Body of pancreas (tissue), 4 donors: ENCODE data around the gene NVL. TPM values are rescaled to one million over a fixed set of nuclear protein-coding genes. Genes with fewer than 3 reads are reported as not detected.

Experiments used
- ATAC-seq: fragments of 150-250 bp; one replicate; pipeline ENCODE4 v1.9.1; 2016
- DNase-seq, 4 donors: peaks; one replicate each; pipeline ENCODE4 v3.0.0-alpha.2; 2019
- H3K27ac ChIP-seq, 4 donors: fragments of 200-600 bp; sonication (generic); 1 replicate in 3 of 4; 2 replicates in 1 of 4; pipeline versions ENCODE4 v1.5.1 to v1.6.1; 2016 to 2019; ENCODE audit warnings: mild to moderate bottlenecking in 1 of 4, mixed read lengths in 1 of 4, moderate library complexity in 1 of 4
- H3K27me3 ChIP-seq, 2 donors: fragments of 200-600 bp; sonication (generic); one replicate each; pipeline ENCODE4 v1.6.0; 2016; ENCODE audit warnings: mild to moderate bottlenecking in 1 of 2
- H3K36me3 ChIP-seq, 2 donors: fragments of 200-600 bp; sonication (generic); replicated peaks in 1 of 2; 2 replicates each; pipeline ENCODE4 v1.5.1; 2016; ENCODE audit warnings: low read depth in 2 of 2; ENCODE audit not compliant: insufficient read depth in 1 of 2
- H3K4me1 ChIP-seq: fragments of 200-600 bp; sonication (generic); one replicate; pipeline ENCODE4 v1.6.0; 2016
- H3K4me3 ChIP-seq, 2 donors: fragments of 200-600 bp; sonication (generic); 1 replicate in 1 of 2; 2 replicates in 1 of 2; pipeline ENCODE4 v1.5.1; 2016 to 2019
- H3K9me3 ChIP-seq, 3 donors: fragments of 200-600 bp; sonication (generic); 1 replicate in 2 of 3; 2 replicates in 1 of 3; pipeline ENCODE4 v1.5.1; 2016
- POLR2A ChIP-seq, 3 donors: fragments of 450-650 bp; IDR thresholded peaks; one replicate each; pipeline ENCODE4 v1.6.1; 2016; ENCODE audit warnings: antibody characterized with exemption in 3 of 3, mild to moderate bottlenecking in 2 of 3
- WGBS, 2 donors: methylation state at CpG; one replicate each; pipeline ENCODE4 v1.1.5; 2017; 5-methylcytosine and 5-hydroxymethylcytosine counted together
- intact Hi-C: fragments of 100-400 bp; cut with DNase I; formaldehyde crosslinking; loops from one replicate; pipeline ENCODE4 v1.15.1; 2023
- total RNA-seq, 2 donors: library from RNA; depleted of rRNA; stranded (reverse); fragments of >200 nt; gene quantifications; one replicate each; pipeline ENCODE4 v1.1.0, GENCODE V29; 2016
- TF ChIP-seq, protein P1 (sequence below), 7 experiments: fragments of 450-650 bp in 4 of 7; fragments of 200-600 bp in 3 of 7; sonication (generic) in 3 of 7; IDR thresholded peaks; one replicate each; pipeline ENCODE4 v1.5.1; 2016 to 2019; ENCODE audit warnings: antibody characterized with exemption in 7 of 7

The NVL gene
- total RNA-seq, 2 donors from 2014 or later = 24.6 to 31.0 TPM

DNA sequence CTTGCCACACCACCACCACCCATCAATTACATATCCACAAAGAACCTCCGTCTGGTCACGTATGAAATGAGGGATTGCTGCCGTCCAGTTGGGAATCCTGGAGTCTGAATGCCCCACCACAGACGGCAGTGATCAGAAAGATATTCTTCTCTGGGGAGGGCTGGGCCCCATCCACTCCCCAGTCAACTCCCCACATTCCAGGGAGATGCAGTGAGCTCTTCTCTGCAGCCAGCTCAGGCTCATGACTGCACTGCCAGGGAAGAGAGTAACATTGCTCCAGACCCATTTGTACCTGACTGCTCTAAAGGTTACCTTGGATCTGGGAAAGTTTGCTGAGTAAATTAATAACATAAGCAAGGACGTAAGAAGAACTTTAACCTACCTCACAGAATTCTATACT lies 128.6 kb downstream of the NVL start:
- DNase-seq = no peak
- no peak for TF ChIP-seq POLR2A (IDR thresholded peaks at IDR 0.05)

GRCh38 chr1:224199679-224200078 lies 130.3 kb downstream of the NVL start:
- WGBS, 2 donors = 71 to 76% methylated on average over 2 of the region's 2 CpGs
- no peaks in the 10 kb centered on the region for H3K9me3 ChIP-seq
- H3K4me3 ChIP-seq = no peak overlapping the region
- no peak overlapping the region for H3K27ac ChIP-seq
- TF ChIP-seq POLR2A (IDR thresholded peaks at IDR 0.05) = no peak
- TF ChIP-seq, protein P1, sequence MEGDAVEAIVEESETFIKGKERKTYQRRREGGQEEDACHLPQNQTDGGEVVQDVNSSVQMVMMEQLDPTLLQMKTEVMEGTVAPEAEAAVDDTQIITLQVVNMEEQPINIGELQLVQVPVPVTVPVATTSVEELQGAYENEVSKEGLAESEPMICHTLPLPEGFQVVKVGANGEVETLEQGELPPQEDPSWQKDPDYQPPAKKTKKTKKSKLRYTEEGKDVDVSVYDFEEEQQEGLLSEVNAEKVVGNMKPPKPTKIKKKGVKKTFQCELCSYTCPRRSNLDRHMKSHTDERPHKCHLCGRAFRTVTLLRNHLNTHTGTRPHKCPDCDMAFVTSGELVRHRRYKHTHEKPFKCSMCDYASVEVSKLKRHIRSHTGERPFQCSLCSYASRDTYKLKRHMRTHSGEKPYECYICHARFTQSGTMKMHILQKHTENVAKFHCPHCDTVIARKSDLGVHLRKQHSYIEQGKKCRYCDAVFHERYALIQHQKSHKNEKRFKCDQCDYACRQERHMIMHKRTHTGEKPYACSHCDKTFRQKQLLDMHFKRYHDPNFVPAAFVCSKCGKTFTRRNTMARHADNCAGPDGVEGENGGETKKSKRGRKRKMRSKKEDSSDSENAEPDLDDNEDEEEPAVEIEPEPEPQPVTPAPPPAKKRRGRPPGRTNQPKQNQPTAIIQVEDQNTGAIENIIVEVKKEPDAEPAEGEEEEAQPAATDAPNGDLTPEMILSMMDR (IDR thresholded peaks at IDR 0.05) = no peak
- DNase-seq (no peak), ATAC-seq (no peak)
- no peaks in the 10 kb centered on the region for H3K36me3 ChIP-seq
- intact Hi-C loops = no loop called here
- H3K4me1 ChIP-seq = peaks cover 14% of the 10 kb centered on the region
- no peaks in the 10 kb centered on the region for H3K27me3 ChIP-seq

More for the DNA sequence above, 128.6 kb downstream of the NVL start:
- Histone ChIP-seq H3K36me3 (no peaks in the 10 kb centered on the region), H3K27ac (no peak overlapping the region), H3K9me3 (no peaks in the 10 kb centered on the region), H3K4me3 (no peak overlapping the region), H3K4me1 (peaks cover 18% of the 10 kb centered on the region), H3K27me3 (no peaks in the 10 kb centered on the region)
- intact Hi-C loops = no loop called here
- no peak for ATAC-seq
- 76 to 83% methylated on average over 5 of the region's 5 CpGs for WGBS, 2 donors

- Histone ChIP-seq H3K4me3 (no peak overlapping the region), H3K36me3 (no peaks in the 10 kb centered on the region), H3K4me1 (peaks cover 12% of the 10 kb centered on the region), H3K9me3 (no peaks in the 10 kb centered on the region), H3K27ac (no peak overlapping the region), H3K27me3 (no peaks in the 10 kb centered on the region)
- no peak for TF ChIP-seq POLR2A (IDR thresholded peaks at IDR 0.05)
- TF ChIP-seq, protein P1 (IDR thresholded peaks at IDR 0.05) = no peak
- intact Hi-C loops = no loop called here
- ATAC-seq = no peak
- 81 to 86% methylated on average over 4 of the region's 4 CpGs for WGBS, 2 donors
- DNase-seq = no peak
These were observed 131.4 kb downstream of the NVL start for GRCh38 chr1:224198572-224198971.

DNA sequence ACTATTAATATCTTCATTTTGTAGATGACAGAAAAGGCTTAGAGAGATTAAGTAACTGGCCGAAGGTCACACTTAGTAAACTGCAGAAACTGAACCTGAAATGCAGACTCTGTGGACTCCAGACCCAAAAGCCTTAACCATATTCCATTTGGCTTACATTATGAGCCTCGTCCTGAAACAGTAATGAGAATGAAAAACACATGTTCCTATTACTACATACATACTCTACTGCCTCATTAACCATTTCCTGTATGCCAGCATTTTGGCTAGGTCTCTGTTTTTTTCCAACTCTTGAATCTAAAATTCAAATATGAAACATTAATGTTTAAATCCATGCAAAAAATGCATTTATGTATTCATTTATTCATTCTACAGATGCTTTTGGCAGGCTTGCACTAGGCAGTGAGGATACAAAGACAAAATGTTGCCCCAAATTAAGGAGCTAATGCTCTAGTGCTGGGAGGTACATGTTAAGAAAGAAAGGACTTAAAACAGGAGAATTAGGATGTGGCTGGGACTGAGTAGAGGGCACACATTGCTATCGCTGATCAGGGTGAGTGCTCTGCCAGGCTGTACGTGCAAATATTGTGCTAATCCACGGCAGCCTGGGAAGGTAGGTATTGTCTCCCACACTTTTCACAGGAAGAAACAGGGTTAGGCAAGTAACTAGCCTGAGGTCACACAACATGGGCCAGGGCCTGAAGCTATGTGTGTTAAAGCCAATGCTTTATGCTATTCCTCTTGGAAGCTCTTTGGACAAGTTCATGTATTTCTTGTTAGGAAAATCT lies 133.0 kb downstream of the NVL start:
- Histone ChIP-seq H3K4me3 (no peak overlapping the region), H3K27me3 (no peaks in the 10 kb centered on the region), H3K9me3 (no peaks in the 10 kb centered on the region), H3K36me3 (peaks cover 0 to 4% of the 10 kb centered on the region in 2 donors), H3K27ac (no peak overlapping the region), H3K4me1 (peaks cover 12% of the 10 kb centered on the region)
- ATAC-seq = no peak
- TF ChIP-seq POLR2A (IDR thresholded peaks at IDR 0.05) = no peak
- TF ChIP-seq, protein P1 (IDR thresholded peaks at IDR 0.05) = no peak
- no peak for DNase-seq
- WGBS, 2 donors = 38 to 41% methylated on average over 5 of the region's 5 CpGs
- intact Hi-C loops = no loop called here

- intact Hi-C loops = no loop called here
These were observed 136.5 kb downstream of the NVL start for GRCh38 chr1:224193319-224193966.

More at GRCh38 chr1:224193319-224193966, 136.5 kb downstream of the NVL start:
- Histone ChIP-seq H3K4me3 (no peak overlapping the region), H3K27ac (no peak overlapping the region), H3K27me3 (no peaks in the 10 kb centered on the region), H3K9me3 (no peaks in the 10 kb centered on the region), H3K4me1 (peaks cover 12% of the 10 kb centered on the region), H3K36me3 (peaks cover 0 to 6% of the 10 kb centered on the region in 2 donors)
- DNase-seq (no peak), ATAC-seq (no peak)
- WGBS, 2 donors = 92 to 95% methylated on average over 8 of the region's 8 CpGs
- no peak for TF ChIP-seq POLR2A (IDR thresholded peaks at IDR 0.05)
- TF ChIP-seq, protein P1 (IDR thresholded peaks at IDR 0.05) = no peak
